HG02840 (cell line): ENCODE measurements around the gene HGFAC.
"Not testable (repeated sequence)": the region's sequence is repeated elsewhere in the genome, so short reads cannot be mapped to it uniquely, and the experiment has no call there.

ENCODE experiments used
- ATAC-seq: cut with Tn5 transposase; IDR thresholded peaks from one replicate; pipeline ENCODE4 v1.9.1; 2021; ENCODE audit warnings: mild to moderate bottlenecking, moderate library complexity, moderate number of reproducible peaks; ENCODE audit not compliant: unreplicated experiment, low FRiP score

Gene HGFAC

GRCh38 chr4:3458371-3458770 lies 16.6 kb downstream of the HGFAC start:
- no peak for ATAC-seq

GRCh38 chr4:3459156-3459555 lies 17.4 kb downstream of the HGFAC start:
- ATAC-seq = not testable (repeated sequence)

GRCh38 chr4:3460926-3461325 lies 19.2 kb downstream of the HGFAC start:
- ATAC-seq = no peak

GRCh38 chr4:3461515-3462291 lies 19.9 kb downstream of the HGFAC start:
- no peak for ATAC-seq

- no peak for ATAC-seq
These were observed 20.6 kb downstream of the HGFAC start for GRCh38 chr4:3462321-3462789.

GRCh38 chr4:3462790-3463415 lies 21.1 kb downstream of the HGFAC start, which contains the start of gene DOK7:
TSS of gene DOK7 (plus strand) at chr4:3463306. CDS start at chr4:3463376, 70 bp downstream.
- no peak for ATAC-seq

GRCh38 chr4:3463556-3464348 lies 22.0 kb downstream of the HGFAC start:
- ATAC-seq = no peak

GRCh38 chr4:3464349-3464905 lies 22.7 kb downstream of the HGFAC start:
- no peak for ATAC-seq

- ATAC-seq = no peak
These were observed 23.3 kb downstream of the HGFAC start for GRCh38 chr4:3464911-3465697.

GRCh38 chr4:3465698-3466671 lies 24.2 kb downstream of the HGFAC start:
- ATAC-seq = no peak

- ATAC-seq = no peak
These were observed 25.2 kb downstream of the HGFAC start for GRCh38 chr4:3466691-3467600.

- ATAC-seq = no peak
These were observed 25.8 kb downstream of the HGFAC start for GRCh38 chr4:3467601-3468031.

GRCh38 chr4:3468154-3468553 lies 26.4 kb downstream of the HGFAC start:
- no peak for ATAC-seq

- ATAC-seq = no peak
These were observed 27.0 kb downstream of the HGFAC start for GRCh38 chr4:3468804-3469203.

- ATAC-seq = no peak
These were observed 27.8 kb downstream of the HGFAC start for GRCh38 chr4:3469386-3470243.

GRCh38 chr4:3470244-3471097 lies 28.7 kb downstream of the HGFAC start:
- ATAC-seq = no peak
